Suppressor macrophage treated with lipopolysaccharide for 1 hour (primary cell): ENCODE results near the gene PCYT1A.
"Not testable (repeated sequence)": the region's sequence is repeated elsewhere in the genome, so short reads cannot be mapped to it uniquely, and the experiment has no call there.

Experiments used
- DNase-seq, 3 donors: peaks; one replicate each; pipeline ENCODE4 v3.0.0-alpha.2; 2020 to 2022

Gene PCYT1A

DNA sequence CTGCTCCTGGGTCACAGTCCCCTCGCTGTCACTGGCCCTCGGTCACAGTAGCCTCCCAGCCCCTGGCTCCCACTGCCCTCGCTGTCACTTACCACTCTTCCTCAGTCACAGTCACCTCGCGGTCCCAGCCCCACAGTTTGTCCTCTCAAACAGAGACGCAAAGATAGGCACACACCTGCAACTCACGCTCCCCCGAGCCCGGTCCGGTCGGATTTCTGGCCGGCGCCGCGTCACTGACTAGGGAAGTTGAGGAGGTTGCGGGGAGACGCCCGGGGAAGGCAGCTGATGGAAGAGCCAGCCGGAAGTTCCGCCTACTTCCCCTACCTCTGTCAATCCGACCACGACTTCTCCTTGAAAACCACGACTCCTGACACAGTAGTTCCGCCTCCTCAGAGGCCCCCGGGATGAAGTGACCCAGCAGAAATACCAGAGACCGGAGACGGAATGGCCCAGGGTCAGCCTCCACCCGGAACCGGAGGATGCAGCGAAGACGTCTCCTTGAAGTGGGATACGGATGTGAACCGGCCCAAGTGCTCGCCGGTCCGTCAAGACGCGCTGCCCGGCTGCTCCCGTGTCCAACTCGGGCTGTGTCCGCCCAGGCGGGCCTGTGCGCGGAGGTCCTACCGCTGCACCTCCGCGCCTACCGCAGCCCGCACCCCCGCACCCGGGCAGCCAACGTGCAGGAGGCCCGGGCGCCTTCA lies at the start of gene PCYT1A:
Gene PCYT1A, minus strand, starts transcription at position 287 of the 701 bp plus-strand sequence. CDS start 17,195 bp downstream, outside the sequence.
- peak; percentile 95 to 96 (median 95) for DNase-seq

DNA sequence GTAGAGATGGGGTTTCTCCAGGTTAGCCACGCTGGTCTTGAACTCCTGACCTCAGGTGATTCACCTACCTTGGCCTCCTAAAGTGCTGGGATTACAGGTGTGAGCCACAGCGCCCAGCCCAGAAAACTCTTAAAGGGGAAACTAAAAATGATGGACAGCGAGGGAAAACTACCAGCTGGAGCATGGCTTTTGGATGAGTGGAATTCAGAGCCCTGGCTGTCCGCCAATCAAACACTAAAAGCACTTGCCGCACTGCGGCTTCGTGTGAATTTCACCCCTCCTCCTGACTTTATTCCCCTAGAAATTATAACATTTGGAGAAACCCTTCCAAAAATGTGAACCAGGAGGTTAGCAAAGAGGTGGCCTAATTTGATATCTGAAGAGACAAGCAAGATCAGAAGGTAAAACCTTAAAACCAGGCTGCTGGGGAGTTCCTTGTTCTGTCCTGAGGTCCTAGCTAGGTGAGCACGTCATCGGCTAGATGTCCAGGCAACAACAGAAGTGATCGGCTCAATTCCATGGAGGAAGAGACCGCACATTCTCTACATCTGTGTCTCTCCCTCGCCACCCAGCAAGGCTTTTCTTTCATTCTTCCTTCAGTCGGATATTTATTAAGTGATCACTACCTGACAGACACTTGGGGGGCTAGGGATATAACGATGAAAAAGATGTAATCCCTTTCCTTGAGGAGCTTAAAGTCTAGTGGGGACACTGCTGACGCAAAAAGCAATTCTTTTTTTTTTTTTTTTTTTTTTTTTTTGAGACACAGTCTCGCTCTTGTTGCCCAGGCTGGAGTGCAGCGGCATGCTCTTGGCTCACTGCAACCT lies 49.0 kb upstream of the PCYT1A start:
- no peak for DNase-seq

DNA sequence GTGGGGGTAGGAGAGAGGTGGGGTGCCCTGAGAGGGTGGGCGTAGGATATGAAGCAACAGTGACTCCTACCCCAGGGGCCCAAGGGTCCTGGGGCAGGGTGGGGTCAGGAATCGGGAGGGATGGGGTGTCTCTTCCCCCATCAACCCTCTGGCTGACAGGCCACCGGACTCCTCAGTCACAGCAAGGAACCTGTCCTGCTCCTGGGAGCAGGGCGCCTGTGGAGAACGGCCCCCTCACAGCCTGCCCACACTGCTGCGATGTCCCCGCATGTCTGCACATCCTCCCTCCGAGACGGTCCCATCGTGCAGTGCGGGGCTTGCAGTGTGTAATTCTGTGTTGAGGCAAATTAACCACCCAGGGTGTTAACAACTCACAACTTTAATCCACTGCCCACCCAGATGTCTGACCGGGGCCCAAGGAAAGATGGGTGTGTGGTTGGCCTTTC lies 48.0 kb upstream of the PCYT1A start:
- DNase-seq = peak in 1 of 3 donors; percentile 35

DNA sequence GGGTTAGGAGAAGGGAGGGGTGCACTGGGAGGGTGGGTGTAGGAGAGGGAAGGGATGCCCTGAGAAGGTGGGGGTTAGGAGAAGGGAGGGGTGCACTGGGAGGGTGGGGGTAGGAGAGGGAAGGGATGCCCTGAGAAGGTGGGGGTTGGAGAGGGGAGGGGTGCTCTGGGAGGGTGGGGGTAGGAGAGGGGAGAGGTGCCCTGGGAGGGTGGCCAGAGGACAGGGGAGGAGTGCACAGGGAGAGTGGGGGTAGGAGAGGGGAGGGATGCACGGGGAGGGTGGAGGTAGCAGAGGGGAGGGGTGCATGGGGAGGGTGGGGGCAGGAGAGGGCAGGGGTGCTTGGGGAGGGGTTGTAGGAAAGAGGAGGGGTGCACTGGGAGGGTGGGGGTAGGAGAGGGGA lies 47.5 kb upstream of the PCYT1A start:
- no peak for DNase-seq

DNA sequence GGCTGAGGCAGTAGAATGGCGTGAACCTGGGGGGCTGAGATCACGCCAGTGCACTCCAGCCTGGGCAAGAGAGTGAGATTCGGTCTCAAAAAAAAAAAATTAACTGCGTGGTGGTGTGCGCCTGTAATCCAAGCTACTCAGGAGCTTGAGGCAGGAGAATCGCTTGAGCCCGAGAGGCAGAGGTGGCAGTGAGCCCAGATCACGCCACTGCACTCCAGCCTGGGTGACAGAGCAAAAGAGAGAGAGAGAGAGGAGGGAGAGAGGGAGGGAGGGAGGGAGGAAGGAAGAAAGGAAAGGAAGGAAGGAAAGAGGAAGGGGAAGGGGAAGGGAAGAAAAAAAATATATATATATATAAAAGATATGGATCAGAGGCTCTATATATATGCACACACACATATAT lies 44.6 kb upstream of the PCYT1A start:
- no peak for DNase-seq

DNA sequence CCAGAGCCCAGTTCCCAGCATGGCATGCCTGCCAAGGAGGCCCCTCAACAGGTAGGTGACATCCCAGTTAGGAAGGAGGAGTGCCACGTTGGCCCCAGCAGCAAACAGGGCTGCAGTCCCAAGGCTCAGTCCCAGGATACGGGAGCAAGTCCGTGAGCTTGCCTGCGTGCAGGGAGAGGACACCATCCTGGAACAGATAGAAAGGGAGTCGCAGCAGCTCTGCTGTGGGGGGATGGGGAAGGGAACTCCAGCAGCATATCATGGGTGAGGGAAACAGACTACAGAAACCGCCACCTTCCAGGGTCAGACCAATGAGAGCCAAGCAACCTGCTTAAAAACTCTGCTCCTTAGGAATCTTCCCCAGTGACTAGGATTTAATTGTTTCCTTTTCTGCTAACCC lies 39.9 kb upstream of the PCYT1A start:
- DNase-seq = no peak

DNA sequence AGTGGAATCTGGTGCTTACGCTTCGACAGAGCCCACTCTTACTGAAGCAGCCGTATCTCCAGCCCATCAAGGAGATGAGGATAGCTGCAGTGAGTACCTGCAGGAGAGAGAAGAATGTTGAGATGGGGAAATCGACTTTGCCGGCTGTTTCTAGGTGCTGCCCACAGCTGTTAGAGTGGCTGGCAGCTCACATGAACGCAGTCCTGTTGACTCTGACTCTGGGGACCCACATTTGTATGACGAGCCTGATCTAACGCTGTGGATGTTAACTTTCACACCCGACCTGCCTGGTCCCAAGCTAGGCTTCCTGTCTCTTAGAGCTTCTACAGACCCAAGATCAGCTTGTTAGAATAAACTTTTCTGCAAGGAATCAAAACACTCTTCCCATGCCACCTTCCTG lies 39.4 kb upstream of the PCYT1A start:
- no peak for DNase-seq

DNA sequence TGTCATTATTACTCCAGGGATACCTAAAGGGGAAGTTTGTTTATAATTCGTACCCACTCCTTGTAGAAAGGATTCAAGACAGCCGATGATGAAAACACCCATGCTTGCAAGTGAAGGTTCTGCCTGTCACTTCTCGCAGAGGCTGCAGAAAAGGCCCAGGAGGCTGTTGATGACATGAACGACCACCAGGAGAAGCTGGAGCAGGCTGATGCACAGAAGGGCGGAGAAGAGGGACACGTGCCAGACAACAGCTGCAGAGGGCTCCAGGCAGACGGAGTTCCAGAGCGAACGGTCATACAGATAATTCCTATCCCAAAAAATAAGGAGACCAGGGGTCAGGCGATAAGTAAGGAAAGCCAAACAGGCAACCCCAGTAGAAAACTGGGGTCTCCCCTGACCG lies 36.2 kb upstream of the PCYT1A start:
- peak in 1 of 3 donors; percentile 22 for DNase-seq

DNA sequence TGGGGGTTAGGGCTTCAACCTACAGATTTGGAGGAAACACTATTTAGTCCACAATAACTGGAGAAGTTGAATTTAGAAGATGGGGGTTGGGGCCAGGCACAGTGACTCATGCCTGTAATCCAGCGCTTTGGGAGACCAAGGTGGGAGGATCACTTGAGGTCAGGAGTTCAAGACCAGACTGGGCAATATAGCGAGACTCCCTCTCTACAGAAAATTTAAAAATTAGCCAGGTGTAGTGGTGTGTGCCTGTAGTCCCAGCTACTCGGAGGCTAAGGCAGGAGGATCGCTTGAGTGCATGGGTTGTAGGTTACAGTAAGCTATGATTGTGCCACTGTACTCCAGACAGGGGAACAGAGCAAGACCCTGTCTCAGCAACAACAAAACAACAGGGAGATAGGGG lies 35.5 kb upstream of the PCYT1A start:
- DNase-seq = peak in 1 of 3 donors; percentile 31

DNA sequence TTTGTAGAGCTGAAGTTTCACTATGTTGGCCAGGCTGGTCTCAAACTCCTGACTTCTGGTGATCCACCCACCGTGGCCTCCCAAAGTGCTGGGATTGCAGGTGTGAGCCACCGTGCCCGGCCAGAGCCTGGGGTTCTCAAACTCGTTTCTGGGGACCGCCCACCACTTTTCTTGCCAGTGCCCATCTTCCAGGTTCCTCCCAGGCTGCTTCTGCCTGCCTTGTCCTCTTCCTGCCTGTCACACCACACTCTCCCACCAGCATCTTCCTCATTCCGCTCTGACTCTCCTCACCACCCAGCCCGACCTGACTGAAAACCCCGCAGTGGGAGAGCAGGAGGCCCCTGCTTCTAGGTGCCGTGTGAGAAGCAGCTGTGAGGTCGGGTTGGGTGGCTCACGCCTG lies 33.6 kb upstream of the PCYT1A start:
- peak; percentile 58 to 66 (median 62) for DNase-seq

DNA sequence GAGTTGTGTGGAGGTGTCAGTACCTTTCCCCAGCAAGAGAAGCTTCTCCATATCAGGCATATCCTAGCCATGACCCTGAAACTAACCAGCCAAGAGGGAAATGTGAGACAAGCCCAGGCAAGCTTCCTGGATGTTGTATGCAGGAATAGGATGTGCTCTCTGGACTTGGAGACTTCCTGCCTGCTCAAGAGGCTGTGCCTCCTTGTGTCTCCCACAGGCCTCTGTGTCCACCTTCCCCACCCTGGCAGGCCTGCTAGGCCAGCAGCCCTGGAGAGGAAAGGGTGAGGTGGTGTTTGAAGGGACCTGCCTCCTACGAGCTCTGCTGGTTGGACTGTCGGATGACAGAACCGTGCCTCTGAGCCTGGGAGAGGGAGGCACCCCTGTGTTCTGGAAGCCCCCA lies 32.6 kb upstream of the PCYT1A start:
- DNase-seq = no peak

DNA sequence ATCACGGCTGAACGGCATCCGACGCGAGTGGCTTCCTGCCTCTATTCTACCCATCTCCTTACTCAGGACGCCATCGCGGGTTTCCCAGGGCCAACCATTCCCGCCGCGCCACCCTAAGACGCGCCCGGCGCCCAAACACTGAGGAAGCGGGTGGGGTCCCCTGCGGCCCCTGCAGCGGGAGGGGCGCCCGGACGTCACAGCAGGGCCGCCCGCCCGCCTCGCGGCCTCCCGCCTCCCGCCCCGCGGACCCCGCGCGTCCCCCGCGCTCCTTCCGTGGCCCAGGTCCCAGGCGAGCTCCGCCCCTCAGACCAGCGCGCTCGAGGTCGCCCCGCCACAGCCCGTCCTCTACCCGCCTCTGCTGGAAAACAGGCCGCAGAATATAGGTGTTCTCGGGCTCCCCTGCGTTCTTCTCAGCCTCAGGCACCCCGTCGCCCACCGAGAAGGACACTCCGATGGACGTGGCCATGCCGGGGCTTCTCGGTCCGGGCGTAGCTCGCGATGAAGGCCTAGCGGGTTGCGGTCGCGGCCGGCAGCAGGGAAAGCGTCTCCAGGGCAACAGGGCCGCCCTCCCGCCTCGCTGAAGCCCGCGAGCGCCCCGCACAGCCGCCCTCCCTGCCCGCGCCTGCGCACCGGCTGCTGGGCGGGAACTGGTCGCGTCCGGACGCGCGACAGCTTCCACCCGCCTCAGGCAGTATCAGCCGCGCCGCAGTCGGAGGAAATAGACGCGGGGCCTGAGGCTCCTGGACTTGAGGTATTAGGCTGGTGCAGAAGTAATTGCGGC lies 30.4 kb upstream of the PCYT1A start, which contains the start of gene DYNLT2B:
Gene DYNLT2B, minus strand, starts transcription at position 554 of the 781 bp plus-strand sequence. Its CDS starts 88 bp downstream, at position 466.
- peak; percentile 84 to 93 (median 89) for DNase-seq

DNA sequence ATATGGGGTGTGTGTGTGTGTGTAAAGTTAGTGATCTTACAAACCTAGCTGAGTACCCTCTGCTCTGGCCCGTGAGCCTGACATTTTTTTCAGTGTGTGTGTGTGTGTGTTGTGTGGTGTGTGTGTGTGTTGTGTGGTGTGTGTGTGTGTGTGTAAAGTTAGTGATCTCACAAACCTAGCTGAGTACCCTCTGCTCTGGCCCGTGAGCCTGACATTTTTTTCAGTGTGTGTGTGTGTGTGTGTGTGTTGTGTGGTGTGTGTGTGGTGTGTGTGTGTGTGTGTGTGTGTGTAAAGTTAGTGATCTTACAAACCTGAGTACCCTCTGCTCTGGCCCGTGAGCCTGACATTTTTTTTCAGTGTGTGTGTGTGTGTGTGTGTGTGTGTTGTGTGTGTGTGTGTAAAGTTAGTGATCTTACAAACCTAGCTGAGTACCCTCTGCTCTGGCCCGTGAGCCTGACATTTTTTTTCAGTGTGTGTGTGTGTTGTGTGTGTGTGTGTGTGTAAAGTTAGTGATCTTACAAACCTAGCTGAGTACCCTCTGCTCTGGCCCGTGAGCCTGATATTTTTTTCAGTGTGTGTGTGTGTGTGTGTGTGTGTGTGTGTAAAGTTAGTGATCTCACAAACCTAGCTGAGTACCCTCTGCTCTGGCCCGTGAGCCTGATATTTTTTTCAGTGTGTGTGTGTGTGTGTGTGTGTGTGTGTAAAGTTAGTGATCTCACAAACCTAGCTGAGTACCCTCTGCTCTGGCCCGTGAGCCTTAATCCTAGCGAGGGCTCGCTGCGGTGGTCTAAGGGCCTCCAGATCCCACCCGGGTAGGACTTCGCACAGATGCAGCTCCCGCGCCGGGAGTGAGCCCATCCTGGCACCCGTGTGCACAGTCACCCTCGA lies 29.5 kb upstream of the PCYT1A start:
- not testable (repeated sequence) for DNase-seq

DNA sequence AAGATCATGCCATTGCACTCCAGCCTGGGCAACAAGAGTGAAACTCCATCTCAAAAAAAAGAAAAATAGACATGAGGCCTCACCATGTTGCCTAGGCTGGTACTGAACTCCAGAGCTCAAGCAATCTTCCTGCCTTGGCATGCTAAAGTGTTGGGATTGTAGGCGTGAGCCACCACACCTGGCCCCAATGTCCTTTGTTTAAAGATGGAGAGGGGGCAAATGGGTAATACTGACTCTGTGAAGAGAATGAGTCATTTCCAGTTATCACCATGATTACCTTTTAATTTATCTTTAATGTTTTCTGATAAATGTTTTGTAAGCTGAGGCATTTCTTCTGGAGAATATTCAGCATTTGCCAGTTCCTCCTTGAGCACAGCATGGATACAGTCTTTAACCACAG lies 28.3 kb upstream of the PCYT1A start:
- no peak for DNase-seq

DNA sequence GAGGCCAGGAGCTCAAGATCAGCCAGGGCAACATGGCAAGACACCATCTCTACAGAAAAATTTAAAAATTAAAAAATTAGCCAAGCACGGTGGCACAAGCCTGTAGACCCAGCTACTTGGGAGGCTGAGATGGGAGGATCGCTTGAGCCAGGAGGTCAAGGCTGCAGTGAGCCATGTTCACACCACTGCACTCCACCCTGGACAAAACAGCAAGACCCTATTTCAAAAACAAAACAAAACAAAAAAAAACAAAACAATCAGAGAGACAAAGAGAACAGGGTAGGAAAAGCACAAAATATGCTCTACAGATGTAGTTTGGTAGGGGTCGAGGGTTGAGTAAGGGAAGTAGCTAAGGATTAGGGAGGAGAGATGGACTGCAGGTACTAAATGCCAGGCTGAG lies 27.1 kb upstream of the PCYT1A start:
- no peak for DNase-seq

DNA sequence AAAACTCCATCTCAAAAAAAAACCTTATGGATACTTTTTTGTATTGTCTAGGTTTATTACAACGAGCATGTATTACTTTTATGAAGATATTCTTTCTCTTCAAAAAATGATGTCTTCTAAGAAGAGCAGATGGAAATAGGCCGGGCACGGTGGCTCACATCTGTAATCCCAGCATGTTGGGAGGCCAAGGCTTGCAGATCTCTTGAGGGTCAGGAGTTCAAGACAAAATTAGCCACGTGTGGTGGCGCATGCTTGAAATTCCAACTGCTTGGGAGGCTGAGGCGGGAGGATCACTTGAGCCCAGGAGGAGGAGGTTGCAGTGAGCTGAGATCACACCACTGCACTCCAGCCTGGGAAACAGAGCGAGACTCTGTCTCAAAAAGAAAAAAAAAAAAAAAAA lies 26.6 kb upstream of the PCYT1A start:
- DNase-seq = not testable (repeated sequence)

DNA sequence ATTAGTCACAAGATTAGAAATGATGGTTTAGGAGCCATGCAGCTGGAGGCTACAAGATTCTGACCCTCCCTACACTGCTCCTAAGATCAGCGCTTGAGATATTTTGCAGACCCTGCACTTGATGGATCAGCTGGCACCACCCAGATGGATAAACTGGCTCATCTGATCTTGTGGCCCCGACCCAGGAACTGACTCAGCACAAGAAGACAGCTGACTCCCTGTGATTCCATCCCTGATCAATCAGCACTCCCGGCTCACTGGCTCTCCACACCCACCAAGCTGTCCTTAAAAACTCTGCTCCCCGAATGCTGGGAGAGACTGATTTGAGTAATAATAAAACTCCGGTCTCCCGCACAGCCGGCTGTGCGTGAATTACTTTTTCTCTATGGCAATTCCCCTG lies 15.4 kb upstream of the PCYT1A start:
- not testable (repeated sequence) for DNase-seq

DNA sequence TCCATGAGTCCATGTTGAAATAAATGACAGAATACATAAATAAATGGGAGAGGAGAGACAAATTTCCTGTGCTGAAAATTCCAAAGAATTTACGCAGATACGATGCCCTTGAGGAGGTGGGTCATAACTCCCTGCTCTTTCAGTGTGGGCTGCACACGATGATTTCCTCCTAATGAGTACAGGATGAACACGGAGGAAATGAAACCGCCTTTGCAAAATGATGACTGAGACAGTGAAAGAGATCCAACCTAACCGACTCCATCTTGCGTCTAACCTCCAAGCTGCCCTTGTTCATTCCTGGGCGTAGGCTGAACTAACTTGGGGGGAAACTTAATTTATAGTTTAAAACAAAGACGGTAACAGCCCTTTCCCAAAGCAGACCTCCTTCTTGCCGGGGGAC lies 15.0 kb upstream of the PCYT1A start:
- DNase-seq = not testable (repeated sequence)

DNA sequence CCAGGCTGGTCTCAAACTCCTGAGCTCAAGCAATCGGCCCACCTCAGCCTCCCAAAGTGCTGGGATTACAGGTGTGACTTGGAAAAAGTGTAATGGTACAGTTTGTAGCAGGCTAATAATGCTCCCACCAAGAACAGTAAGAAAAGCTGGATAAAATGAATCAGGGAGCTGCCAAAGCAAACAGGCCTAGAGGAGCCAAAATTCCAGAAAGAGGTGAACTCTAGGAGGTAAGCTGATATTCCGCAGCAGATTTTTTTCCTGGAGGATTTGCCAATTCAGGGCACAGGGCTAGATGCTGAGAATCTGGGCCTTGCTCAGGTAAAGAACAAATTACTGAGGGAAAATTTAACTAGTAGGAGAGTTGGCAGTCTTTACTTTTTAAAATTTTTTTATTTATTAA lies 11.0 kb upstream of the PCYT1A start:
- no peak for DNase-seq

DNA sequence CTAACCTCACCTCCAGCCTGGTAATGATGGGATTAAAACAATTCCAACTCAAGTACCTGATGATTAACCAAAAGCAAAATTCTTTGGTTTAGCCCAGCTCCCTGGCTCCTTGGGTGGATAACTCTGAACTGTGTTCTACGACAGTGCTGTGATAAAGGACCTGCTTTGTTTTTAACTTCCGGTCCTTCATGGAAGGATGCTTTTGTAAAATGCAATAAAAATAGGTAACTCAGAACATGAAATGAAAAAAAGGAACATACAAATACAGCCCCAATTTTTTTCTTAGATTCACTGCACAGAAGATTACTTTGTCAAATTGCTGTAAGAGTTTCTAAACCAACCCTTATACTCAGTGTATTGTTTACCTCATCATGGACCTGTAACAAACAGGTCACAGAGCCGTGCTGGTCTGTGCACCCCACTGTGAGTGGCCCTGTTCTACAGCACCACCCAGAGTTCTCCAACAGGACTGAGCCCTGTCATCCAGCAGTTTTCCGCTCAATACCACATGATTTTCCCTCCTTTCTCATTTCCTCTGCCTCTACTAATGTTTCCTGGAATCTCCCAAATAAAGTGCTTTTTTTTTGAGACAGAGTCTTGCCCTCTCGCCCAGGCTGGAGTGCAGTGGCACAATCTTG lies 4.9 kb upstream of the PCYT1A start:
- no peak for DNase-seq

DNA sequence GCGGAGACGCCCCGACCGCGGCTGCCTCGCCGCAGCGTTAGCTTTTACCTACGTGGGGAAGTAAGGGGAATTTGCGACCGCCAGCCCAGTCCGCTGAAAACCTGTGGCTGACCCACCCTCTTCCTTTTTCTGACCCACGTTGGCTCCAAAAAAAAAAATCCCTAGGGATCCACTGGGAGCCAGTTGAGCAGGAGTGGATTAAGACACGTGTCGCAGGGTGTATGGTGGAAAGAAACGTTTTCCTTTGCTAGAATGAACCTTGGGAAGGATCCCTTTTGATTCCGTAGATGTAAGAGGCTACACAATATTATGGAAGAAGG lies 575 bp upstream of the PCYT1A start:
- no peak for DNase-seq

DNA sequence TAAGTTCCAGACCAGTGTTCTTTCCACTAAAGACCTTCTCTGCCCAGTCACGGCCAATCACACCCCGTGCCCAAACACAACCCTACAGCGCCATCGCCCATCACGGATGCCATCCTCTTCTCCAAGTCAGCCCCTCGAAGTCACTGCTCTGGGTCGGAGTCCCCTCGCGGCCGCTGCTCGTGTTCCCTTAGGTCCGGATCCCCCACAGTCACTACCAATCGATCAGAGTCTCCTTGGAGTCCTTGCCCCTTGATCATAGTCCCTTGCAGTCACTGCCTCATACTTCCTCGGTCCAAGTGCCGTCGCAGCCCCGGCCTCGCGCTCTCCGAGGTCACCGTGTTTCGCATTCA lies 461 bp downstream of the PCYT1A start:
- DNase-seq = peak in 2 of 3 donors; percentile 53 to 59
